ENCODE measurements around the gene CDC42EP5.
"Not testable (repeated sequence)": the region's sequence is repeated elsewhere in the genome, so short reads cannot be mapped to it uniquely, and the experiment has no call there.

- TF ChIP-seq USF2 (CRISPR knock-in tag; IDR thresholded peaks at IDR 0.05); NFYB (CRISPR knock-in tag; conservative IDR thresholded peaks at IDR 0.05; ENCODE audit: low read depth); ZNF138 (CRISPR knock-in tag; conservative IDR thresholded peaks at IDR 0.05); CREB1 (CRISPR knock-in tag; IDR thresholded peaks at IDR 0.05): not testable (repeated sequence)
- TF ChIP-seq, protein P1, sequence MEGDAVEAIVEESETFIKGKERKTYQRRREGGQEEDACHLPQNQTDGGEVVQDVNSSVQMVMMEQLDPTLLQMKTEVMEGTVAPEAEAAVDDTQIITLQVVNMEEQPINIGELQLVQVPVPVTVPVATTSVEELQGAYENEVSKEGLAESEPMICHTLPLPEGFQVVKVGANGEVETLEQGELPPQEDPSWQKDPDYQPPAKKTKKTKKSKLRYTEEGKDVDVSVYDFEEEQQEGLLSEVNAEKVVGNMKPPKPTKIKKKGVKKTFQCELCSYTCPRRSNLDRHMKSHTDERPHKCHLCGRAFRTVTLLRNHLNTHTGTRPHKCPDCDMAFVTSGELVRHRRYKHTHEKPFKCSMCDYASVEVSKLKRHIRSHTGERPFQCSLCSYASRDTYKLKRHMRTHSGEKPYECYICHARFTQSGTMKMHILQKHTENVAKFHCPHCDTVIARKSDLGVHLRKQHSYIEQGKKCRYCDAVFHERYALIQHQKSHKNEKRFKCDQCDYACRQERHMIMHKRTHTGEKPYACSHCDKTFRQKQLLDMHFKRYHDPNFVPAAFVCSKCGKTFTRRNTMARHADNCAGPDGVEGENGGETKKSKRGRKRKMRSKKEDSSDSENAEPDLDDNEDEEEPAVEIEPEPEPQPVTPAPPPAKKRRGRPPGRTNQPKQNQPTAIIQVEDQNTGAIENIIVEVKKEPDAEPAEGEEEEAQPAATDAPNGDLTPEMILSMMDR (IDR thresholded peaks at IDR 0.05): not testable (repeated sequence)
Observed at GRCh38 chr19:54507038-54507717, 34.1 kb upstream of the CDC42EP5 start.
